Upper lobe of left lung (tissue), 4 donors: Measurements from ENCODE around the gene NRXN3.

Experiments used
- CTCF ChIP-seq, 6 experiments: fragments of 450-650 bp in 4 of 6; fragments of 200-600 bp in 2 of 6; sonication (generic) in 2 of 6; IDR thresholded peaks; one replicate each; pipeline ENCODE4 v1.5.1; 2016 to 2019; ENCODE audit warnings: antibody characterized with exemption in 6 of 6
- EP300 ChIP-seq, 4 donors: sonication (generic); formaldehyde crosslinking; IDR thresholded peaks; one replicate each; pipeline ENCODE4 v1.5.1; 2017; ENCODE audit warnings: antibody characterized with exemption in 4 of 4, control low read depth in 2 of 4
- POLR2AphosphoS5 ChIP-seq, 2 donors: sonication (generic); formaldehyde crosslinking; IDR thresholded peaks; one replicate each; pipeline ENCODE4 v1.5.1; 2017; ENCODE audit warnings: antibody characterized with exemption in 2 of 2

GRCh38 chr14:78746086-78746595 is 576.0 kb downstream of the NRXN3 start:
- TF ChIP-seq CTCF (IDR thresholded peaks at IDR 0.05) (no peak), POLR2AphosphoS5 (IDR thresholded peaks at IDR 0.05) (no peak), EP300 (IDR thresholded peaks at IDR 0.05) (no peak)
